Measurements from ENCODE around the gene RMDN3. TPM values are rescaled to one million over a fixed set of nuclear protein-coding genes. Genes with fewer than 3 reads are reported as not detected.
A peak's percentile ranks its signal among the peaks of the same experiment; 100 is the strongest.

The RMDN3 gene
- total and polyA plus RNA-seq, 2 donors = 15.0 to 27.0 TPM

- DNase-seq (ENCODE audit: low read depth in 6 of 9, low spot score in 9 of 9) = peak in 2 of 9 donors; percentile 18 to 20
- whole genome bisulfite sequencing = 54% methylated on average over 21 of the region's 21 CpGs
- Histone ChIP-seq H3K27me3 (ENCODE audit: control insufficient read depth in 2 of 2, insufficient read depth in 1 of 2, low read length in 1 of 2) (no peaks in the 10 kb centered on the region), H3K27ac (ENCODE audit: low read depth in 1 of 2, low read length in 1 of 2) (peak overlapping the region; percentile 68 to 82), H3K4me1 (ENCODE audit: control insufficient read depth in 2 of 2, insufficient read depth in 2 of 2, low read length in 2 of 2) (peaks cover 26 to 61% of the 10 kb centered on the region in 2 donors), H3K36me3 (ENCODE audit: control insufficient read depth in 2 of 2, insufficient read depth in 2 of 2, low read length in 1 of 2) (peaks cover 29 to 37% of the 10 kb centered on the region in 2 donors), H3K4me3 (ENCODE audit: low read length in 2 of 2) (peak overlapping the region in 1 of 2 donors; percentile 12), H3K9me3 (ENCODE audit: control insufficient read depth in 2 of 2, insufficient read depth in 1 of 2, low read length in 1 of 2) (no peaks in the 10 kb centered on the region)
These were observed 13.6 kb upstream of the RMDN3 start for GRCh38 chr15:40768521-40769273.

GRCh38 chr15:40767838-40768500, 12.9 kb upstream of the RMDN3 start:
- peaks cover 23 to 29% of the 10 kb centered on the region in 2 donors for H3K36me3 ChIP-seq (ENCODE audit: control insufficient read depth in 2 of 2, insufficient read depth in 2 of 2, low read length in 1 of 2)
- no peaks in the 10 kb centered on the region for H3K27me3 ChIP-seq (ENCODE audit: control insufficient read depth in 2 of 2, insufficient read depth in 1 of 2, low read length in 1 of 2)
- H3K27ac ChIP-seq (ENCODE audit: low read depth in 1 of 2, low read length in 1 of 2) = no peak overlapping the region
- H3K9me3 ChIP-seq (ENCODE audit: control insufficient read depth in 2 of 2, insufficient read depth in 1 of 2, low read length in 1 of 2) = no peaks in the 10 kb centered on the region
- DNase-seq (ENCODE audit: low read depth in 6 of 9, low spot score in 9 of 9) = no peak
- WGBS = 96% methylated on average over 29 of the region's 29 CpGs
- no peak overlapping the region for H3K4me3 ChIP-seq (ENCODE audit: low read length in 2 of 2)
- peaks cover 31 to 68% of the 10 kb centered on the region in 2 donors for H3K4me1 ChIP-seq (ENCODE audit: control insufficient read depth in 2 of 2, insufficient read depth in 2 of 2, low read length in 2 of 2)

DNA sequence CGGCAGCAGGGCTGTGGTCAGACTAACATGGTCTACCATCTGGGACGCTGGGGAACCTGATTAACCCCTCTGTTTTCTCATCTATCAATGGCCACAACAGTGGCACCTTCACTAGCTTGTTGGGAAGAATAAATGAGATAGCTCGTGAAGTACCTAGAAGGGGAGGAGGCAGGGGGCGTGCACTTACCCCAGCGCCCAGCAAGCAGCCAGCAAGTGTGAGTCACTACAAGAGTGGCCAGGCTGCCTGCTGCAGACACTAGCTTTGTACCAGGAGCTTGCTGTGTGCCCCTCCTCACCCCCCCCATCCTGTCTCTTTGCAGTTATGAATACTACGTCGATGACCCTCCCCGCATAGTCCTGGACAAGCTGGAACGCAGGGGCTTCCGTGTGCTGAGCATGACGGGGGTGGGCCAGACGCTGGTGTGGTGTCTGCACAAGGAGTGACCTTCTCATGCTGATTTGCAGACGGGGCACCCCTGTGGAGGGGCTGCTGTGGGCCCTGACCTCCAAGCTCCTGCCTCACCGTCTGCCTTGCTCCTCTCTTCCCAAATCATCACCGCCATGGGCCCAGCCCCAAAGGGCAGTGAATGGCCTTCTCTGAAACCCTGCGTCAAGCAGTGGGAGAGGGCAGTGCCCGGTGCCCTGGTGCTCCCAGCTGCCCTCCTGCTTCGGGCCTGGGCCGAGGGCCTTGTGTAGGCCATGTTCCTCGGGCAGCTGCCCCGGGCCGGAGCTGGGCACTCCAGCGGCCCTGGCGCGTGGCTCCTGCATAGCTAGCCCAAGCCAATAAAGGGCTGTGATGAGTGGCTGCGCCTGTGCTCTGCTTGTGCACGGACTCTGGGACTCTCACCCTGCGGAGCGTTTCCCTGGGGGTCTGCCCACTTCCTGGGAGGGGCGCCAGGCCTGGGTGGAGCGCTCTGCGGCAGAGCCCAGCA, 12.1 kb upstream of the RMDN3 start:
- peaks cover 31 to 73% of the 10 kb centered on the region in 2 donors for H3K4me1 ChIP-seq (ENCODE audit: control insufficient read depth in 2 of 2, insufficient read depth in 2 of 2, low read length in 2 of 2)
- H3K27me3 ChIP-seq (ENCODE audit: control insufficient read depth in 2 of 2, insufficient read depth in 1 of 2, low read length in 1 of 2) = no peaks in the 10 kb centered on the region
- no peaks in the 10 kb centered on the region for H3K9me3 ChIP-seq (ENCODE audit: control insufficient read depth in 2 of 2, insufficient read depth in 1 of 2, low read length in 1 of 2)
- H3K36me3 ChIP-seq (ENCODE audit: control insufficient read depth in 2 of 2, insufficient read depth in 2 of 2, low read length in 1 of 2) = peaks cover 17 to 27% of the 10 kb centered on the region in 2 donors
- H3K4me3 ChIP-seq (ENCODE audit: low read length in 2 of 2) = no peak overlapping the region
- DNase-seq (ENCODE audit: low read depth in 6 of 9, low spot score in 9 of 9) = no peak
- no peak overlapping the region for H3K27ac ChIP-seq (ENCODE audit: low read depth in 1 of 2, low read length in 1 of 2)
- 98% methylated on average over 32 of the region's 32 CpGs for WGBS

- Histone ChIP-seq H3K27me3 (ENCODE audit: control insufficient read depth in 2 of 2, insufficient read depth in 1 of 2, low read length in 1 of 2) (no peaks in the 10 kb centered on the region), H3K9me3 (ENCODE audit: control insufficient read depth in 2 of 2, insufficient read depth in 1 of 2, low read length in 1 of 2) (no peaks in the 10 kb centered on the region), H3K4me1 (ENCODE audit: control insufficient read depth in 2 of 2, insufficient read depth in 2 of 2, low read length in 2 of 2) (peaks cover 31 to 69% of the 10 kb centered on the region in 2 donors), H3K27ac (ENCODE audit: low read depth in 1 of 2, low read length in 1 of 2) (no peak overlapping the region), H3K36me3 (ENCODE audit: control insufficient read depth in 2 of 2, insufficient read depth in 2 of 2, low read length in 1 of 2) (peaks cover 16 to 19% of the 10 kb centered on the region in 2 donors), H3K4me3 (ENCODE audit: low read length in 2 of 2) (no peak overlapping the region)
- no peak for DNase-seq (ENCODE audit: low read depth in 6 of 9, low spot score in 9 of 9)
- WGBS = 95% methylated on average over 7 of the region's 7 CpGs
These were observed 11.3 kb upstream of the RMDN3 start for GRCh38 chr15:40766194-40766815.

DNA sequence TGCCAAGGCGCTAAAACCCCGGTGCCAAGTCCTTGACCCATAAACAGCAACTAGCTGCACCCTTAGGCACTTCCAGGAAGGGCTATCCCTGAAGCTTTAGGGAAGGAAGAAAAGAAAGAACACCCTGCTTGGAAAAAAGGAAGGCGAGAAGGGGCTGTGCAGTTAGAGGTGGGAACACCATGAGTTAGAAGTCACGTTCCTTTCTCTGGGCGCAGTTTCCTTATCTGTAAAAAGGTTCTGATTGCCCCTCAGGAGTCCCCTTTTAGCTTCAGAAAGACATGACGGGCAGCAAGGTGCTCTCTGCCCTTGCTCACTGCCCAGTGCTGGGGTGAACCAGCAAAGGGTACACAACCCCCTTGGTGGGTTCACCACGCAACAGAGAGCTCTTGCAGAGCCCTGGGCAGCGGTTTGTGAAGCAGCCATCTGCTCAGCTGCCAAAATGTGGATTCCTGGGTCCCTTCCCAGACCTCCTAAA, 9.6 kb upstream of the RMDN3 start:
- Histone ChIP-seq H3K4me3 (ENCODE audit: low read length in 2 of 2) (peak overlapping the region; percentile 65 to 70), H3K9me3 (ENCODE audit: control insufficient read depth in 2 of 2, insufficient read depth in 1 of 2, low read length in 1 of 2) (no peaks in the 10 kb centered on the region), H3K27ac (ENCODE audit: low read depth in 1 of 2, low read length in 1 of 2) (peak overlapping the region; percentile 81 to 88), H3K27me3 (ENCODE audit: control insufficient read depth in 2 of 2, insufficient read depth in 1 of 2, low read length in 1 of 2) (no peaks in the 10 kb centered on the region), H3K36me3 (ENCODE audit: control insufficient read depth in 2 of 2, insufficient read depth in 2 of 2, low read length in 1 of 2) (peaks cover 16 to 19% of the 10 kb centered on the region in 2 donors), H3K4me1 (ENCODE audit: control insufficient read depth in 2 of 2, insufficient read depth in 2 of 2, low read length in 2 of 2) (peaks cover 33 to 62% of the 10 kb centered on the region in 2 donors)
- WGBS = 59% methylated on average over 8 of the region's 8 CpGs
- peak in 2 of 9 donors; percentile 26 to 31 for DNase-seq (ENCODE audit: low read depth in 6 of 9, low spot score in 9 of 9)

DNA sequence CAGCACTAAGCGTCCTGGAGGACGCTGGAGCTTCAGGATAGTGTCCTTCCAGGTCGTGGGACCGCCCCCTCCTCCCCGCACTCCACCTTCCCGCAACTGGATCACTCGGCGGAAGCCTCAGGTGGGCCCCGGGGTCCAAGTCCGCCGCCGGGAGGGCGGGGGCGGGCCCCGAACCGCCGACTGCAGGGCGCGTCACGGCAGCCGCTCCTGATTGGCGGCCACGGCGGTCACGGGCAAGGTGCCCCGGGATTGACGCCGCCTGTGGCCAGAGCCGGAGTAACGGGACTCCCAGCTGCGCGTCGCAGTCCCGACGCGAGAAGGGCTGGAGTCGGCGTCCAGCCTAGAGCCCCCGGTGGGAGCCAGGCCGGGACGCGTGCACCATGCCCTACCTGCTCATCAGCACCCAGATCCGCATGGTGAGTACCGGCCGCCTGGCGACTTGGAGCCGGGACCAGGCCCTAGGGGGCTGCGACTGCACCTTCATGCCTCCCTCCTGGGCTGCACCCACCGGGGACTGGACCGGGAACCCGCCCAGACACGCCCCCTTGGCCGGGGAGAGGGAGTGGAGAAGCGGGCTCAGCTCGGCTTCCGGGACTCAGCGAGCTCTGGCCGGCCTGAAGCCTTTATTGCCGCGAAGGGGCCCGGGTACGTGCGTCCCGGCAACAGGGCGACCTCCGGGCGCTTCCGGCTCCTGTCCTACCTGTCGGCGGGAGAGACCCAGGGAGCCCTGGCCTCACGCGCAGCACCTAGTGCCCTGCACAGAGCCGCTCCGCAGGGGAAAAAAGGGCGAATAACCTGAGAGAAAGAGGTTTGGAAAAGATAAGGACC, 9.0 kb upstream of the RMDN3 start, which contains the start of gene GCHFR:
GCHFR (plus strand) TSS at position 268 of the 828 bp plus-strand sequence; CDS start at position 381, 113 bp downstream.
- Histone ChIP-seq H3K27ac (ENCODE audit: low read depth in 1 of 2, low read length in 1 of 2) (peak within 1 kb of the TSS; percentile 81 to 88), H3K4me3 (ENCODE audit: low read length in 2 of 2) (peak within 1 kb of the TSS; percentile 65 to 70), H3K27me3 (ENCODE audit: control insufficient read depth in 2 of 2, insufficient read depth in 1 of 2, low read length in 1 of 2) (no peaks in the 10 kb centered on the region), H3K9me3 (ENCODE audit: control insufficient read depth in 2 of 2, insufficient read depth in 1 of 2, low read length in 1 of 2) (no peaks in the 10 kb centered on the region), H3K4me1 (ENCODE audit: control insufficient read depth in 2 of 2, insufficient read depth in 2 of 2, low read length in 2 of 2) (peaks cover 27 to 55% of the 10 kb centered on the region in 2 donors), H3K36me3 (ENCODE audit: control insufficient read depth in 2 of 2, insufficient read depth in 2 of 2, low read length in 1 of 2) (peaks cover 16 to 19% of the 10 kb centered on the region in 2 donors)
- DNase-seq (ENCODE audit: low read depth in 6 of 9, low spot score in 9 of 9) = peak in 4 of 9 donors; percentile 34 to 74 (median 54)
- 3% methylated on average over 75 of the region's 75 CpGs for WGBS

DNA sequence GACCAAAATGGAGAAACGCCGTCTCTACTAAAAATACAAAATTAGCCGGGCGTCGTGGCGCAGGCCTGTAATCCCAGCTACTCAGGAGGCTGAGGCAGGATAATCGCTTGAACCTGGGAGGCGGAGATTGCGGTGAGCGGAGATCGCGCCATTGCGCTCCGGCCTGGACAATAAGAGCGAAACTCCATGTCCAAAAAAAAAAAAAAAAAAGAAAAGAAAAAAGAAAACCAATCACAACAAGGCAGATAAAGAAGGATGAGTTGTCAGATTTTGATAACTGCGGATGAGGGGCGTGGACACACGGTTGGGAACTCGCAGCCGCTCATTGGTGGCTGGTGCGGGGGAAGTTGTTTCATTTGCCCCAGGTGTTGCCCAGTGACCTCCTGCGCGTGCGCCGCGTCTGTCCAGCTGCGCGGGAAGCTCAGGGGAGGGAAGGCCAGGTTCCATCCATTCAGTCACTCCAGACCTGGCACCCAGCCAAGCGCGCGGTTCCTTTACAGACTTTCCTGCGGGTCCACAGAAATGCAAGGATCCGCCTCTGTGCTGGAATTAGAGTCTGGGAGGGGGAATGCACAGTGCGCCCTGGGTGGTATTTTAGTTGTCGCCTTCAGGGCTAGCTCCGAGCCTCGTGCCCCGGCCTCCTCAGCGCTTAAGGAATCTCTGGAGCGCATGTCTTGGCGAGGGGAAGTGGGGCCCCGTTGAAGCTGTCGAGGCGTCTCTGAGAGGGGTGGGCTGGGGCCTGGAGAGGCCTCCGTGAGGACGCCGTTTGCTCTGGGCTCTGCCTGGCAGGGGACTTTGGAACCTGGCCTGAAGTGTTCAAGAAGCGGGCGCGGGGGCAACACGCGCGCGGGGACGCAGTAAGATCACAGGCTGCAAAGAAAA, 8.1 kb upstream of the RMDN3 start:
- peak in 2 of 9 donors; percentile 27 to 32 for DNase-seq (ENCODE audit: low read depth in 6 of 9, low spot score in 9 of 9)
- H3K36me3 ChIP-seq (ENCODE audit: control insufficient read depth in 2 of 2, insufficient read depth in 2 of 2, low read length in 1 of 2) = peaks cover 15 to 16% of the 10 kb centered on the region in 2 donors

More for the DNA sequence above, 8.1 kb upstream of the RMDN3 start:
- Histone ChIP-seq H3K4me1 (ENCODE audit: control insufficient read depth in 2 of 2, insufficient read depth in 2 of 2, low read length in 2 of 2) (peaks cover 21 to 48% of the 10 kb centered on the region in 2 donors), H3K27ac (ENCODE audit: low read depth in 1 of 2, low read length in 1 of 2) (peak overlapping the region; percentile 44 to 81), H3K9me3 (ENCODE audit: control insufficient read depth in 2 of 2, insufficient read depth in 1 of 2, low read length in 1 of 2) (no peaks in the 10 kb centered on the region), H3K4me3 (ENCODE audit: low read length in 2 of 2) (peak overlapping the region; percentile 65 to 70), H3K27me3 (ENCODE audit: control insufficient read depth in 2 of 2, insufficient read depth in 1 of 2, low read length in 1 of 2) (no peaks in the 10 kb centered on the region)
- whole genome bisulfite sequencing = 33% methylated on average over 55 of the region's 55 CpGs
